GM12874 (cell line): ENCODE data around the gene ERBB4.

Experiments
- CTCF ChIP-seq: IDR thresholded peaks from 2 replicates; pipeline ENCODE4 v1.5.1; 2011; ENCODE audit warnings: low read depth, mild to moderate bottlenecking, control low read depth, low read length, moderate library complexity; ENCODE audit not compliant: insufficient read depth

The ERBB4 gene

GRCh38 chr2:211923019-211923418, 615.6 kb downstream of the ERBB4 start:
- TF ChIP-seq CTCF, result no peak

- TF ChIP-seq CTCF, result no peak
These were observed 634.6 kb downstream of the ERBB4 start for GRCh38 chr2:211903961-211904360.

GRCh38 chr2:211901226-211901846, 637.3 kb downstream of the ERBB4 start:
- no peak for TF ChIP-seq CTCF

GRCh38 chr2:211900518-211900917, 638.1 kb downstream of the ERBB4 start:
- no peak for TF ChIP-seq CTCF

GRCh38 chr2:211900000-211900399, 638.6 kb downstream of the ERBB4 start:
- no peak for TF ChIP-seq CTCF

- TF ChIP-seq CTCF, result no peak
These were observed 639.9 kb downstream of the ERBB4 start for GRCh38 chr2:211898702-211899101.

- no peak for TF ChIP-seq CTCF
These were observed 657.2 kb downstream of the ERBB4 start for GRCh38 chr2:211881449-211881848.
